WTC11 (cell line): ENCODE measurements around the gene FBRS. TPM values are rescaled to one million over a fixed set of nuclear protein-coding genes. Genes with fewer than 3 reads are reported as not detected.
A peak's percentile ranks its signal among the peaks of the same experiment; 100 is the strongest.

Source experiments
- ATAC-seq: fragments of 200-7000 bp; cut with Tn5 transposase; 2 replicates; pipeline ENCODE4 v1.10.0; 2021; ENCODE audit warnings: mild to moderate bottlenecking, moderate library complexity
- CTCF ChIA-PET: fragments of 300-600 bp; sonication (Branson Sonifier 250); formaldehyde crosslinking; loops from one replicate; lab custom pipeline; 2021; ENCODE audit warnings: antibody characterized with exemption; lab: Charles Lee
- POLR2A ChIA-PET: fragments of 350-600 bp; sonication (Branson Sonifier 250); formaldehyde crosslinking; loops from one replicate; lab custom pipeline; 2021; ENCODE audit warnings: antibody characterized with exemption; lab: Charles Lee
- DNase-seq: peaks from one replicate; pipeline ENCODE4 v3.0.0; 2021; ENCODE audit warnings: low spot score
- H3K27ac Mint-ChIP-seq: 2 replicates; pipeline ENCODE4 v1.8.0; 2021; ENCODE audit warnings: mixed read lengths
- H3K27me3 Mint-ChIP-seq: 2 replicates; pipeline ENCODE4 v1.8.0; 2021; ENCODE audit warnings: low read depth, mild to moderate bottlenecking, moderate library complexity, mixed read lengths
- H3K36me3 Mint-ChIP-seq: 2 replicates; pipeline ENCODE4 v1.8.0; 2021; ENCODE audit warnings: mixed read lengths
- H3K4me1 Mint-ChIP-seq: 2 replicates; pipeline ENCODE4 v1.8.0; 2022; ENCODE audit warnings: mixed read lengths
- H3K4me3 Mint-ChIP-seq: 2 replicates; pipeline ENCODE4 v1.8.0; 2021; ENCODE audit warnings: mild to moderate bottlenecking, moderate library complexity, mixed read lengths
- H3K9me3 Mint-ChIP-seq: 2 replicates; pipeline ENCODE4 v1.8.0; 2021; ENCODE audit warnings: mixed read lengths
- ATF1 ChIP-seq: sonication (generic); formaldehyde crosslinking; IDR thresholded peaks from 2 replicates; pipeline ENCODE4 v1.8.1; 2023; ENCODE audit warnings: mild to moderate bottlenecking, moderate library complexity, missing genetic modification reagents
- CREB1 ChIP-seq: sonication (generic); formaldehyde crosslinking; IDR thresholded peaks from 2 replicates; pipeline ENCODE4 v1.8.0; 2023; ENCODE audit warnings: mild to moderate bottlenecking, missing genetic modification reagents
- CREM ChIP-seq: sonication (generic); formaldehyde crosslinking; IDR thresholded peaks from 2 replicates; pipeline ENCODE4 v1.8.1; 2022; ENCODE audit warnings: mild to moderate bottlenecking, missing genetic modification reagents, moderate library complexity
- ESRRA ChIP-seq: sonication (generic); formaldehyde crosslinking; IDR thresholded peaks from 2 replicates; pipeline ENCODE4 v1.8.1; 2022; ENCODE audit warnings: mild to moderate bottlenecking, missing genetic modification reagents, borderline replicate concordance
- IRF2 ChIP-seq: sonication (generic); formaldehyde crosslinking; IDR thresholded peaks from 2 replicates; pipeline ENCODE4 v1.8.0; 2022; ENCODE audit warnings: low read depth, missing genetic modification reagents, borderline replicate concordance
- MXD4 ChIP-seq: fragments of 250-450 bp; sonication (Bioruptor Pico); IDR thresholded peaks from 2 replicates; pipeline ENCODE4 v1.8.0; 2021; ENCODE audit warnings: mild to moderate bottlenecking, moderate library complexity, borderline replicate concordance
- MYBL2 ChIP-seq: sonication (generic); formaldehyde crosslinking; IDR thresholded peaks from 2 replicates; pipeline ENCODE4 v1.8.1; 2023; ENCODE audit warnings: mild to moderate bottlenecking, moderate library complexity, missing genetic modification reagents
- NFATC4 ChIP-seq: fragments of 250-450 bp; sonication (Bioruptor Pico); IDR thresholded peaks from 2 replicates; pipeline ENCODE4 v1.9.0; 2021; ENCODE audit warnings: mild to moderate bottlenecking
- NFE2L1 ChIP-seq: sonication (generic); formaldehyde crosslinking; IDR thresholded peaks from 2 replicates; pipeline ENCODE4 v1.8.1; 2023; ENCODE audit warnings: missing genetic modification reagents
- NFYB ChIP-seq: sonication (generic); formaldehyde crosslinking; conservative IDR thresholded peaks from 2 replicates; pipeline ENCODE4 v1.8.0; 2022; ENCODE audit warnings: low read depth, missing genetic modification reagents
- RELA ChIP-seq: sonication (generic); formaldehyde crosslinking; IDR thresholded peaks from 2 replicates; pipeline ENCODE4 v1.8.1; 2022; ENCODE audit warnings: missing genetic modification reagents, mild to moderate bottlenecking, borderline replicate concordance
- SMAD4 ChIP-seq: sonication (generic); formaldehyde crosslinking; IDR thresholded peaks from 2 replicates; pipeline ENCODE4 v1.8.0; 2022; ENCODE audit warnings: mild to moderate bottlenecking, missing genetic modification reagents
- SOX15 ChIP-seq: fragments of 250-450 bp; sonication (Bioruptor Pico); IDR thresholded peaks from 2 replicates; pipeline ENCODE4 v1.9.0; 2021; ENCODE audit warnings: mild to moderate bottlenecking
- TCF7 ChIP-seq: sonication (generic); formaldehyde crosslinking; IDR thresholded peaks from 2 replicates; pipeline ENCODE4 v1.8.0; 2022; ENCODE audit warnings: mild to moderate bottlenecking, low read depth, missing genetic modification reagents, moderate library complexity
- TEAD1 ChIP-seq: sonication (generic); formaldehyde crosslinking; IDR thresholded peaks from 2 replicates; pipeline ENCODE4 v1.8.0; 2022; ENCODE audit warnings: mild to moderate bottlenecking, missing genetic modification reagents
- TP53 ChIP-seq: sonication (generic); formaldehyde crosslinking; IDR thresholded peaks from 2 replicates; pipeline ENCODE4 v1.8.1; 2023; ENCODE audit warnings: mild to moderate bottlenecking, missing genetic modification reagents
- ZBTB21 ChIP-seq: sonication (generic); formaldehyde crosslinking; IDR thresholded peaks from 2 replicates; pipeline ENCODE4 v1.8.1; 2023; ENCODE audit warnings: mild to moderate bottlenecking, missing genetic modification reagents, borderline replicate concordance
- total RNA-seq: library from RNA; stranded (reverse); gene quantifications from 3 replicates; pipeline ENCODE4 v1.2.3, GENCODE V29; 2021
- TF ChIP-seq, protein P1 (sequence below): sonication (generic); formaldehyde crosslinking; IDR thresholded peaks from 2 replicates; pipeline ENCODE4 v1.8.1; 2023; ENCODE audit warnings: mild to moderate bottlenecking, missing genetic modification reagents
- TF ChIP-seq, protein P2 (sequence below): fragments of 200-600 bp; IDR thresholded peaks from 2 replicates; pipeline ENCODE4 v1.8.0; 2022; ENCODE audit warnings: antibody characterized with exemption
- TF ChIP-seq, protein P3 (sequence below): sonication (generic); formaldehyde crosslinking; IDR thresholded peaks from 2 replicates; pipeline ENCODE4 v1.8.0; 2022; ENCODE audit warnings: mild to moderate bottlenecking, missing genetic modification reagents
- TF ChIP-seq, protein P4 (sequence below): sonication (generic); formaldehyde crosslinking; IDR thresholded peaks from 2 replicates; pipeline ENCODE4 v1.8.0; 2023; ENCODE audit warnings: missing genetic modification reagents
- TF ChIP-seq, protein P5 (sequence below): sonication (generic); formaldehyde crosslinking; IDR thresholded peaks from 2 replicates; pipeline ENCODE4 v1.8.0; 2022; ENCODE audit warnings: mild to moderate bottlenecking, missing genetic modification reagents
- TF ChIP-seq, protein P6 (sequence below): sonication (generic); formaldehyde crosslinking; IDR thresholded peaks from 2 replicates; pipeline ENCODE4 v1.8.1; 2022; ENCODE audit warnings: mild to moderate bottlenecking, moderate library complexity, missing genetic modification reagents
- TF ChIP-seq, protein P7 (sequence below): sonication (generic); formaldehyde crosslinking; IDR thresholded peaks from 2 replicates; pipeline ENCODE4 v1.8.0; 2022; ENCODE audit warnings: mild to moderate bottlenecking, missing genetic modification reagents

FBRS gene
- total RNA-seq, 1 experiment from 2014 or later: 23.2 TPM

DNA sequence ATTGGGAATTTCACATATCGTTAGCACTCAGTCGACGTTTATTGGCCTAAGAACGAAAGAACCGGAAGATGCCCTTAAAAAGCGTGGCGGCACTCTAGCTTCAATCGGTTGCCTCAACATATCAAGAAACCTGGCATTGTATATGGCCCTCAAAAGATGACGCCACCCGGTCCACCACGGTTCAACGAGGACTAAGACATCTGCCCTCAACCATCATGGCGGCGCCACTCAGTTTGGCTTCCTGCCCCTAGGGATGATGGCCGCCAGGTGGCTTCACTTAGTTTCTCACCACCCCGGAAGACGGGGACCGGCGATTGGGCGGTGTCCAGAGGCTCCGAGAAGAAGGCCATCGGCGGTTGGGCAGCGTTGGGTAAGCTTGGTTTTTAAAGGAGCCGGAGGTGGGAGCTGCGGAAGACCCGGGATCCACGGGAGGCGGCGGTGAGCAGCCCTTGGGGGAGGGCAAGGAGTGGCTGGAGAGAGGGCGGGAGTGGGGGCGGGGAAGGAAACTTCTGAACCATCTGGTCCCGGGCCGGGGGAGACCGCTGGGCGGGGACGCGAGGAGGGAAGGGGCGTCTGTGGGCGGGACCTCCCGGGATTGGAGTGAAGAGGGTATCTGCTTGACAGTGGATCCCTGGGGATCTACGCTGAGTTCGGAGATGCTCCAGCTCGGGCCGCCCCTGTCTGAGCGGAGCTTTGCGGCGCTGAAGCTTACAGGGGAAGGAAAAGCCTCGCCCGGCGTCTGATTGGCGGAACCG is 7.7 kb upstream of the FBRS start, which contains the start of gene PRR14:
Gene PRR14 (plus strand): TSS at position 592 of the 755 bp plus-strand sequence. CDS start 686 bp downstream, outside the sequence.
- ChIA-PET CTCF (interaction anchor here (0.6 to 2.2 kb wide), 21 partner anchors 8 to 233 kb away, joined by 3 to 18 read pairs (median 5); partner anchors contain the start of gene DCTPP1), POLR2A (interaction anchor here (0.7 to 2.3 kb wide), 7 partner anchors 8 to 619 kb away, joined by 3 to 7 read pairs (median 4); partner anchors contain the start of genes ZNF688 and ZNF764)
- H3K4me3 Mint-ChIP-seq: peak within 1 kb of the TSS; percentile 97
- H3K4me1 Mint-ChIP-seq: peaks cover 15% of the 10 kb centered on the region
- DNase-seq: peak; percentile 98
- no peaks in the 10 kb centered on the region for H3K9me3 Mint-ChIP-seq
- H3K36me3 Mint-ChIP-seq: peaks cover 2% of the 10 kb centered on the region; the same call in 1 of the 2 replicates
- H3K27ac Mint-ChIP-seq: peak within 1 kb of the TSS; percentile 98
- H3K27me3 Mint-ChIP-seq: peaks cover 43% of the 10 kb centered on the region
- peak; percentile 89 for ATAC-seq
- no peak for TF ChIP-seq TEAD1 (CRISPR knock-in tag)
- TF ChIP-seq, protein P1, sequence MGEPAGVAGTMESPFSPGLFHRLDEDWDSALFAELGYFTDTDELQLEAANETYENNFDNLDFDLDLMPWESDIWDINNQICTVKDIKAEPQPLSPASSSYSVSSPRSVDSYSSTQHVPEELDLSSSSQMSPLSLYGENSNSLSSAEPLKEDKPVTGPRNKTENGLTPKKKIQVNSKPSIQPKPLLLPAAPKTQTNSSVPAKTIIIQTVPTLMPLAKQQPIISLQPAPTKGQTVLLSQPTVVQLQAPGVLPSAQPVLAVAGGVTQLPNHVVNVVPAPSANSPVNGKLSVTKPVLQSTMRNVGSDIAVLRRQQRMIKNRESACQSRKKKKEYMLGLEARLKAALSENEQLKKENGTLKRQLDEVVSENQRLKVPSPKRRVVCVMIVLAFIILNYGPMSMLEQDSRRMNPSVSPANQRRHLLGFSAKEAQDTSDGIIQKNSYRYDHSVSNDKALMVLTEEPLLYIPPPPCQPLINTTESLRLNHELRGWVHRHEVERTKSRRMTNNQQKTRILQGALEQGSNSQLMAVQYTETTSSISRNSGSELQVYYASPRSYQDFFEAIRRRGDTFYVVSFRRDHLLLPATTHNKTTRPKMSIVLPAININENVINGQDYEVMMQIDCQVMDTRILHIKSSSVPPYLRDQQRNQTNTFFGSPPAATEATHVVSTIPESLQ: no peak
- TF ChIP-seq RELA (CRISPR knock-in tag): no peak
- TF ChIP-seq CREM (CRISPR knock-in tag): peak; percentile 71; the same call in 1 of the 2 replicates
- TF ChIP-seq TCF7 (CRISPR knock-in tag): no peak
- TF ChIP-seq NFATC4 (CRISPR knock-in tag): no peak
- TF ChIP-seq, protein P2, sequence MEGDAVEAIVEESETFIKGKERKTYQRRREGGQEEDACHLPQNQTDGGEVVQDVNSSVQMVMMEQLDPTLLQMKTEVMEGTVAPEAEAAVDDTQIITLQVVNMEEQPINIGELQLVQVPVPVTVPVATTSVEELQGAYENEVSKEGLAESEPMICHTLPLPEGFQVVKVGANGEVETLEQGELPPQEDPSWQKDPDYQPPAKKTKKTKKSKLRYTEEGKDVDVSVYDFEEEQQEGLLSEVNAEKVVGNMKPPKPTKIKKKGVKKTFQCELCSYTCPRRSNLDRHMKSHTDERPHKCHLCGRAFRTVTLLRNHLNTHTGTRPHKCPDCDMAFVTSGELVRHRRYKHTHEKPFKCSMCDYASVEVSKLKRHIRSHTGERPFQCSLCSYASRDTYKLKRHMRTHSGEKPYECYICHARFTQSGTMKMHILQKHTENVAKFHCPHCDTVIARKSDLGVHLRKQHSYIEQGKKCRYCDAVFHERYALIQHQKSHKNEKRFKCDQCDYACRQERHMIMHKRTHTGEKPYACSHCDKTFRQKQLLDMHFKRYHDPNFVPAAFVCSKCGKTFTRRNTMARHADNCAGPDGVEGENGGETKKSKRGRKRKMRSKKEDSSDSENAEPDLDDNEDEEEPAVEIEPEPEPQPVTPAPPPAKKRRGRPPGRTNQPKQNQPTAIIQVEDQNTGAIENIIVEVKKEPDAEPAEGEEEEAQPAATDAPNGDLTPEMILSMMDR: 0 out of 2 replicates have a peak, but pooled peaks have one; percentile 16
- TF ChIP-seq ATF1: no peak
- TF ChIP-seq ESRRA (CRISPR knock-in tag): no peak
- no peak for TF ChIP-seq MYBL2 (CRISPR knock-in tag)
- no peak for TF ChIP-seq IRF2 (CRISPR knock-in tag)
- TF ChIP-seq TP53: no peak
- no peak for TF ChIP-seq CREB1 (CRISPR knock-in tag)
- no peak for TF ChIP-seq SOX15 (CRISPR knock-in tag)
- TF ChIP-seq, protein P3, sequence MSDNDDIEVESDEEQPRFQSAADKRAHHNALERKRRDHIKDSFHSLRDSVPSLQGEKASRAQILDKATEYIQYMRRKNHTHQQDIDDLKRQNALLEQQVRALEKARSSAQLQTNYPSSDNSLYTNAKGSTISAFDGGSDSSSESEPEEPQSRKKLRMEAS (CRISPR knock-in tag): peak; percentile 69; the same call in 1 of the 2 replicates
- 0 out of 2 replicates have a peak, but pooled peaks have one; percentile 46 for TF ChIP-seq SMAD4
- TF ChIP-seq, protein P4, sequence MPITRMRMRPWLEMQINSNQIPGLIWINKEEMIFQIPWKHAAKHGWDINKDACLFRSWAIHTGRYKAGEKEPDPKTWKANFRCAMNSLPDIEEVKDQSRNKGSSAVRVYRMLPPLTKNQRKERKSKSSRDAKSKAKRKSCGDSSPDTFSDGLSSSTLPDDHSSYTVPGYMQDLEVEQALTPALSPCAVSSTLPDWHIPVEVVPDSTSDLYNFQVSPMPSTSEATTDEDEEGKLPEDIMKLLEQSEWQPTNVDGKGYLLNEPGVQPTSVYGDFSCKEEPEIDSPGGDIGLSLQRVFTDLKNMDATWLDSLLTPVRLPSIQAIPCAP: no peak
- TF ChIP-seq, protein P5, sequence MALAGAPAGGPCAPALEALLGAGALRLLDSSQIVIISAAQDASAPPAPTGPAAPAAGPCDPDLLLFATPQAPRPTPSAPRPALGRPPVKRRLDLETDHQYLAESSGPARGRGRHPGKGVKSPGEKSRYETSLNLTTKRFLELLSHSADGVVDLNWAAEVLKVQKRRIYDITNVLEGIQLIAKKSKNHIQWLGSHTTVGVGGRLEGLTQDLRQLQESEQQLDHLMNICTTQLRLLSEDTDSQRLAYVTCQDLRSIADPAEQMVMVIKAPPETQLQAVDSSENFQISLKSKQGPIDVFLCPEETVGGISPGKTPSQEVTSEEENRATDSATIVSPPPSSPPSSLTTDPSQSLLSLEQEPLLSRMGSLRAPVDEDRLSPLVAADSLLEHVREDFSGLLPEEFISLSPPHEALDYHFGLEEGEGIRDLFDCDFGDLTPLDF (CRISPR knock-in tag): no peak
- no peak for TF ChIP-seq ZBTB21 (CRISPR knock-in tag)
- TF ChIP-seq, protein P6, sequence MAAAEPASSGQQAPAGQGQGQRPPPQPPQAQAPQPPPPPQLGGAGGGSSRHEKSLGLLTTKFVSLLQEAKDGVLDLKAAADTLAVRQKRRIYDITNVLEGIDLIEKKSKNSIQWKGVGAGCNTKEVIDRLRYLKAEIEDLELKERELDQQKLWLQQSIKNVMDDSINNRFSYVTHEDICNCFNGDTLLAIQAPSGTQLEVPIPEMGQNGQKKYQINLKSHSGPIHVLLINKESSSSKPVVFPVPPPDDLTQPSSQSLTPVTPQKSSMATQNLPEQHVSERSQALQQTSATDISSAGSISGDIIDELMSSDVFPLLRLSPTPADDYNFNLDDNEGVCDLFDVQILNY (CRISPR knock-in tag): peak; percentile 64; the same call in 1 of the 2 replicates
- TF ChIP-seq MXD4 (CRISPR knock-in tag): no peak
- TF ChIP-seq NFE2L1 (CRISPR knock-in tag): no peak
- TF ChIP-seq NFYB (CRISPR knock-in tag): peak; percentile 98
- TF ChIP-seq, protein P7, sequence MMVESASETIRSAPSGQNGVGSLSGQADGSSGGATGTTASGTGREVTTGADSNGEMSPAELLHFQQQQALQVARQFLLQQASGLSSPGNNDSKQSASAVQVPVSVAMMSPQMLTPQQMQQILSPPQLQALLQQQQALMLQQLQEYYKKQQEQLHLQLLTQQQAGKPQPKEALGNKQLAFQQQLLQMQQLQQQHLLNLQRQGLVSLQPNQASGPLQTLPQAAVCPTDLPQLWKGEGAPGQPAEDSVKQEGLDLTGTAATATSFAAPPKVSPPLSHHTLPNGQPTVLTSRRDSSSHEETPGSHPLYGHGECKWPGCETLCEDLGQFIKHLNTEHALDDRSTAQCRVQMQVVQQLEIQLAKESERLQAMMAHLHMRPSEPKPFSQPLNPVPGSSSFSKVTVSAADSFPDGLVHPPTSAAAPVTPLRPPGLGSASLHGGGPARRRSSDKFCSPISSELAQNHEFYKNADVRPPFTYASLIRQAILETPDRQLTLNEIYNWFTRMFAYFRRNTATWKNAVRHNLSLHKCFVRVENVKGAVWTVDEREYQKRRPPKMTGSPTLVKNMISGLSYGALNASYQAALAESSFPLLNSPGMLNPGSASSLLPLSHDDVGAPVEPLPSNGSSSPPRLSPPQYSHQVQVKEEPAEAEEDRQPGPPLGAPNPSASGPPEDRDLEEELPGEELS: no peak
